ENCODE results near the gene USP11.

USP11 gene

DNA sequence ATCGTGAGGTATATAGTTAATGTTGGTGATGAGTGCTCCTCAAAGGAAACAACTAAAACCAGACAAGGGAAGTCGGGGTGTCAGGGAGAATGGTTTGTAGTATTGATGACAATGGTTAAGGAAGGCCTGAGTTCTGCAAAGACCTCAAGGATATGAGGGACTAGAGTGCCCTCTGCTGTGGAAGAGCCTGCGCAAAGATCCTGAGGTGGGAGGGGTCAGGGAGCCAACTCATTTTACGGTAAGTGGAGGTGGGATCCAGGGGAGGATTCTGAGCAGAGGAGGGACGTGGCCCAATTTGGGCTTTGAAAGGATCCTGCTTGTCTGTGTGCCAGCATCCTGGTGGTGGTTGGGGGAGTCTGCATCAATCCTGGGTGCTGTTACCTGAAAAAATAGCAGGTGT is 27.8 kb upstream of the USP11 start:
- DNase-seq (ENCODE audit: low spot score) = no peak

DNA sequence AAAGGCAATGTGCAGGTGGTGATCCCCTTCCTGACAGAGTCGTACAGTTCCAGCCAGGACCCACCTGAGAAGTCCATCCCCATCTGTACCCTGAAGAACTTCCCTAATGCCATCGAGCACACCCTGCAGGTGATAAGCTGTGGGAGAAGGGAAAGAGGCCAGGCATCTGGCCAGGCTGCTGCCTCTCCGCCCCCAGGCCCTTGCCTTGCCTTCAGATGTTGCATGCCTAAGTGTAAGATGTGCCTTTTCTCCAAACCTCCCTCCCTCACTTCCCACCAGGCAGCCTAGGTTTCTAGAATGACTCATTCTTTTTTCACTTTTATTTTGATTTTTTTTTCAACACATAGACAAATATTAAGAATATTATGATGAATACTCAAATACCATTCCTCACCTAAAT is 26.5 kb upstream of the USP11 start:
- no peak for DNase-seq (ENCODE audit: low spot score)

DNA sequence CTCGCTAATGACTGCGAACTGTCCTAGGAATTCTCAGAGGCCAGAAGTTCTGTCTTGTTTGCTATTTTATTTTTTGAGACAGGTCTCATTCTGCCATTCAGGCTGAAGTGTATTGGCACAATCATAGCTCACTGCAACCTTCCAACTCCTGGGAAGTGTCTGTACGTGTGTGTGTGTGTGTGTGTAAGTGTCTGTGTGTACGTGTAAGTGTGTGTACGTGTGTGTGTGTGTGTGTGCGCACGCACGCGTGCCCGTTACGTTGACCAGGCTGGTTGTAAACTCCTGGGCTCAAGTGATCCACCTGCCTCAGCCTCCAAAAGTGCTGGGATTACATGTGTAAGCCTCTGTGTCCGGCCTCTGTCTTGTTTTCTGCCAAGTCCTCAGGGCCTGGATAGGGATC is 24.7 kb upstream of the USP11 start:
- no peak for DNase-seq (ENCODE audit: low spot score)

- DNase-seq (ENCODE audit: low spot score) = no peak
Observed at GRCh38 chrX:47209508-47210238, 23.1 kb upstream of the USP11 start.

- no peak for DNase-seq (ENCODE audit: low spot score)
Observed at GRCh38 chrX:47210661-47211425, 22.0 kb upstream of the USP11 start.

GRCh38 chrX:47212381-47213293 is 20.2 kb upstream of the USP11 start:
- no peak for DNase-seq (ENCODE audit: low spot score)

DNA sequence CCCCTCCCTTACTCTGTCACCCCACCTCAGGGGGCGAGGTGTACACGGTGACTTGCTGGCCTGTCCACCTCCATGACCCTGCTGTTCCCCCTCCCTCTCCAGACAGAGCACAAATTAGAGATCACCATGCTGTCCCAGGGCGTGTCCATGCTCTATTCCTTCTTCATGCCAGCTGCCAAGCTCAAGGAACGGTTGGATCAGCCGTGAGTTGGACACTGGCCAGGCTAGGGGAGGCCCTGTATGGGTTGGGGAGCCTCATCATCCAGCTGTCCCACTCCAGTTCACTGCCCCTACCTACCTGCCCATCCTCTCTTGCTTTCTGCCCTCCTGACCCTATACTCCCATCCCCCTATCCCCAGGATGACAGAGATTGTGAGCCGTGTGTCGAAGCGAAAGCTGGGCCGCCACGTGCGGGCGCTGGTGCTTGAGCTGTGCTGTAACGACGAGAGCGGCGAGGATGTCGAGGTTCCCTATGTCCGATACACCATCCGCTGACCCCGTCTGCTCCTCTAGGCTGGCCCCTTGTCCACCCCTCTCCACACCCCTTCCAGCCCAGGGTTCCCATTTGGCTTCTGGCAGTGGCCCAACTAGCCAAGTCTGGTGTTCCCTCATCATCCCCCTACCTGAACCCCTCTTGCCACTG is 18.3 kb upstream of the USP11 start:
- no peak for DNase-seq (ENCODE audit: low spot score)

DNA sequence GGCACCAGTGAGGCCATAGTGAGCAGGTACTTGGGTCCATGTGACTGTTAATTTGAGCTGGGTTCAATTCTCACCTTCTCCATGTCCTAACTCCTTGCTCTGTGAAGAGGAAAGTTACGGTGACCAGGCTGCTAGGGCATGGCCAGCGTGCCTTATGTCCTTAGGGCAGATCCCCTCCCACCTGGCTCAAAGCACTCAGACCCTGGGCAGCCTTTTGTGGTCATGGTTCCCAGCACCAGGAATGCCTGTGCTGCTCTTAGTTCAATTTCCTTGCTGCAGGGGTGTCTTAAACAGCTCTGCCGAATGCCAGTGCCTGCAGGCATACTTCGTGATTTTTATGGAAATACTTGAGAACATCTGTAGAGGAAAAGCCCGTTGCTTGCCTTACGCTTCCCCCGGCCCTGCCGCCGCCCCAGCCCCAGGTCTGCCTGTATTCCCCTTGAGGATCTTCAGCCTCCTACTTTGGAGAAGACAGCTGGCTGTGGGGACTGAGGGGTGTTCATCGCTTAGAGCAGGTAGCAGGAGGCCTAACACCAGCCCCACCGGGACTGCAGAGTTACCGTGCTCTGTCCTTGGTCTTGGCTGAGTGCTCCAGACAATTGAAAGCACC is 17.4 kb upstream of the USP11 start:
- no peak for DNase-seq (ENCODE audit: low spot score)

GRCh38 chrX:47216393-47216925 is 16.4 kb upstream of the USP11 start:
- DNase-seq (ENCODE audit: low spot score) = no peak

DNA sequence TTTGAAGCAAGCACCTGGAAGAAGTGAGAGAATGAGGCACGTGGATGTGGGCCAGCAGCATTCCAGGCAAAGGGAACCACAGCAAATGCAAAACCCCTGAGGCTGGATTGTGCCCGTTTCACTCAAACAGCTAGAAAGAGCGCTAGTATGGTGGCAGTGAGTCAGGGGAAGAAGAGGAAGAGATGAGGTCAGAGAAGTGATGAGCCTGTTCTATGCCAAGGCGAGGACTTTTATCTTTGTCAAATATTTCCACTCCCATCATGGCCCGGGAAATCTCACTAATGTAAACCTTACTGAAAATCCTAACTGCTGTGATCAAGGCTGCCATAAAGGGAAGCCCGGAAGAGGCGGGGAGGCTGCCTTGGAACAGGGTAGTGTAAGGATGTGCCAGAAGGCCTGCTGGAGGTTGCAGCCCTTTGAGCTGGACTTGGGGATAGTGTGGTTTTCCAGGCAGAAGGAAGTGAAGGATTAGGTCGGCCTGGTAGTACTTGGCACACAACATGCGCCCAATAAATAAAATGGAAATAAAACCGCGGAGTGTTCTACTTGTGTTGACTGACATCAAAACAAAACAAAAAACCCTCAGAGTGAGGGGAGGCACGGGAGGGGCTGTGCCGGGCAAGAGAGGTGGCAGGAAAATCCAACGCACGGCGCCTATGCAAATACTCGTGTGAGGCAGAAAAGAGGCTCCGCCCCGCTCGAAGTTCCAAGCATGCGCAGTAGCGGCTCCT is 15.5 kb upstream of the USP11 start:
- peak; percentile 52 for DNase-seq (ENCODE audit: low spot score)

GRCh38 chrX:47217852-47218279 is 14.9 kb upstream of the USP11 start:
- peak; percentile 98 for DNase-seq (ENCODE audit: low spot score)

DNA sequence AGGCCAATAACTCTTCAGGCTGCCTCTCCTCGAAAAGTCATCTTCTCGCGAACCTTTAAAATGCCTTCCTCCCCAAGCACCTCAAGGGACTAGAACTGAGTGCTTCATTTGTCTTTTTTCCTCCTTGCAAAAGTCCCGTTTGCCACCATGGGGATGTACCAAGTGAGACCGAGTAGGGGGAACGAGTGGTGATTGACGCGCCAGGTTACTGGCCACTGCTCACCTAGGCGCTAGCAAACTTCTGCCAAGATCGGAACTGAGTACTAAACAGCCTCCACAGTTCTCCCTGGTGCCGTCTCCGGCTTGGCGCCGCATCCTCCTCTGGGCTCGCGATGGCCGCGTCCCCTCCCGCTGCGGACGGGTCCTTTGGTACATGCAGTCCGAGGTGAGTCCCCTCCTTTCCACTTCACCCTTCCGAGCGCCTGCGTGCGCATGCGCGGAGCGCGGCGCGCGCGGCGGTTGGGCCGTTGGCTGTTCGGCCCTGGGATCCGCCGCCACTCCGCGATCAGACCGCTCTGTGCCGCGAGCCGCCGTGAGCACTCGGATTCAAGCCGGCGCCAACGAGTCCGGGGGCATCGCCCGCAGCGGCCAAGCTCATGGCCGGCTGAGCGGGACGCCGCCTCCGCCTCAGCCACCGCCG is 14.4 kb upstream of the USP11 start, which contains the start of gene CDK16:
Gene CDK16, plus strand, starts transcription at position 402 of the 640 bp plus-strand sequence. CDS start 4,877 bp downstream, outside the sequence.
- peak; percentile 92 for DNase-seq (ENCODE audit: low spot score)

GRCh38 chrX:47218920-47219815 is 13.6 kb upstream of the USP11 start:
- DNase-seq (ENCODE audit: low spot score) = peak; percentile 73

- no peak for DNase-seq (ENCODE audit: low spot score)
Observed at GRCh38 chrX:47221756-47222155, 11.1 kb upstream of the USP11 start.

DNA sequence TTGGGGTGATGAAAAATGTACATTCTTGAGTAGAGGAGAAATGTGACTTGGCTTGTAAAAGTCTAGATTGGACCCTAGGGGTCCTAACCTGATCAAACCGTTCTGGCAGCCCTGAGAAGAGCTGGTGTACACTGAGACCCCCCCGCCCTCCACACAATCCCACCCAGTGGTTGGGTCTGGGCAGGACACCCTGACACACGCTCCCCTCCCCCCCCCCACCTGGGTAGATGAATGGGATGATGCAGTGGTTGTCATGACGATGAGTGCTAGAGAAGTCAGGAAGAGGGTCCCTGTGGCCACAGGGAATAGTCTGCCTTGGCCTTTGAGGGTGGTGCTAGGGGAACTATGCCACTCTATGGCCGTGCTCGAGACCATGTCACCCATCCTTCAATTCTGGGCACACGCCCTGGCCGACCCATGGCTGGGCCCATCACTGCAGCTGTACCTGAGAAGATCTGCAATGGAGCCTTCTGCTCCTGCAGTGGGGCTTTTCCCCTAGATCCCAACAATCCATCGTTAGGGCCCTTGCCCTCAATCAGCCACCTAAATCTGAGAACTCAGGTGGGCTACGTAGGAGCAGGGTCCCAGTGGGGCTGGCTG is 10.0 kb upstream of the USP11 start:
- DNase-seq (ENCODE audit: low spot score) = no peak

DNA sequence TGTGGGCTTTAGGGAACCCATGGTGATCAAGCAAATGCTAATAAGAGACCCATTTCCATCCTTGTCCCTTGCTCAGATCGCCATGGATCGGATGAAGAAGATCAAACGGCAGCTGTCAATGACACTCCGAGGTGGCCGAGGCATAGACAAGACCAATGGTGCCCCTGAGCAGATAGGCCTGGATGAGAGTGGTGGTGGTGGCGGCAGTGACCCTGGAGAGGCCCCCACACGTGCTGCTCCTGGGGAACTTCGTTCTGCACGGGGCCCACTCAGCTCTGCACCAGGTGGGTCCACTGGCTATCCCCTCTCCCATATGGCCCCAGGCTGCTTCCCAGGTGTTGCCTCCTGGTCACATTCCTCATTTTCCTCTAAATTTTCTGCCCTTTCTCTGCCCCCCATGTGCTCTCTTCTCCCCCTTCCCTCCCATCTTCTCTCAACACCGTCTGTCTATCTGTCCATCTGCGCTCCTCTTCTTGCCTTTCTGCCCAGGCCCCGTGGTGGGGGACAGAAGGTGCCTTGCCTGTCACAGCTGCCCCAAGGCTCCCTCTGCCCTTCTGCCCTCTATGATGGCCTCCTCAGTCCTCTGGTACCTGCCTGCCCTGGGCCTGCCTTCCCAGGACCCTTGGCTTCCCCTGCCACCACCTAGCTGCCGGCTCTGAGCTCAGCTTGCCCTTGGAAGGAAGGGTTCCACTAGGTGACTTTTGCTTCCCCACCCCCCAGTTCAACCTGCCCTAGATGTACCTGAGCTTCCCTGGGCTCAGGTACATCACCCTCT is 9.1 kb upstream of the USP11 start:
- DNase-seq (ENCODE audit: low spot score) = no peak

DNA sequence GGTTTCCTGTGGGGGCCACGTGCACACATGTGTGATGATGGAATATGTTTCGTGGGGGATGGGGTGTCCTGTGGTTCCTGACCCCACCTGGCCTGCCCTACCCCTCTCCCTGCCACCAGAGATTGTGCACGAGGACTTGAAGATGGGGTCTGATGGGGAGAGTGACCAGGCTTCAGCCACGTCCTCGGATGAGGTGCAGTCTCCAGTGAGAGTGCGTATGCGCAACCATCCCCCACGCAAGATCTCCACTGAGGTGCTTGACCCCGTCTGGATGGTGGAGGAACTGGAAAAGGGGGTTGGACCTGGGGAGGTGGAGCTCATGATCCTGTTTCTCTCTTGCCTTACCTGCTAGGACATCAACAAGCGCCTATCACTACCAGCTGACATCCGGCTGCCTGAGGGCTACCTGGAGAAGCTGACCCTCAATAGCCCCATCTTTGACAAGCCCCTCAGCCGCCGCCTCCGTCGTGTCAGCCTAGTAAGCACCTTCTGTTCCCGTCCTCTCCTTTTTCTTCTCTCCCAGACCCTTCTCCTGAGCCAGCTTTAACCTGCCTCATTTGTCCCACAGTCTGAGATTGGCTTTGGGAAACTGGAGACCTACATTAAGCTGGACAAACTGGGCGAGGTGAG is 8.4 kb upstream of the USP11 start:
- DNase-seq (ENCODE audit: low spot score) = no peak

Data from ecto neural progenitor cell (in vitro differentiated cells).